Cardiac muscle cell (in vitro differentiated cells and primary cell): ENCODE results near the gene HS6ST1. TPM values are rescaled to one million over a fixed set of nuclear protein-coding genes. Genes with fewer than 3 reads are reported as not detected.

Source experiments
- DNase-seq, 2 donors: peaks; one replicate each; pipeline versions ENCODE4 v3.0.0 to v3.0.0-alpha.2; 2010 to 2017; ENCODE audit warnings: low read depth in 1 of 2, low spot score in 1 of 2
- H3K27ac ChIP-seq: fragments of 200-600 bp; sonication (generic); 2 replicates; pipeline ENCODE4 v1.5.1; 2016
- H3K27me3 ChIP-seq: fragments of 200-600 bp; sonication (generic); 2 replicates; pipeline ENCODE4 v1.6.0; 2016; ENCODE audit warnings: control low read depth
- H3K36me3 ChIP-seq: fragments of 200-600 bp; sonication (generic); 2 replicates; pipeline ENCODE4 v1.5.1; 2016; ENCODE audit warnings: control low read depth
- H3K4me1 ChIP-seq: fragments of 200-600 bp; sonication (generic); 2 replicates; pipeline ENCODE4 v1.8.1; 2017; ENCODE audit warnings: low read depth, mild to moderate bottlenecking, mixed run types
- H3K4me3 ChIP-seq: fragments of 200-600 bp; sonication (generic); 2 replicates; pipeline ENCODE4 v1.5.1; 2016; ENCODE audit warnings: mild to moderate bottlenecking
- H3K9me3 ChIP-seq: fragments of 200-600 bp; sonication (generic); 2 replicates; pipeline ENCODE4 v1.5.1; 2017; ENCODE audit warnings: low read depth, mild to moderate bottlenecking, control low read depth
- CTCF ChIP-seq: IDR thresholded peaks from 2 replicates; pipeline ENCODE4 v1.5.1; 2012; ENCODE audit warnings: low read depth, mild to moderate bottlenecking, low read length
- polyA plus RNA-seq: library from polyadenylated mRNA; unstranded; fragments of >200 nt; fragmentation: Nextera tagmentation; extraction: Ambion mirVana; gene quantifications from 2 replicates; pipeline ENCODE4 v1.2.1, GENCODE V29; 2016
- total RNA-seq: library from RNA; depleted of rRNA; stranded (reverse); fragments of >200 nt; gene quantifications from 2 replicates; pipeline ENCODE4 v1.2.3, GENCODE V29; 2016

The HS6ST1 gene
- total and polyA plus RNA-seq, 2 experiments from 2014 or later, result 22.9 to 24.5 TPM

- no peak for TF ChIP-seq CTCF
- Histone ChIP-seq H3K4me3 (no peak overlapping the region), H3K27ac (no peak overlapping the region), H3K4me1 (no peaks in the 10 kb centered on the region), H3K27me3 (peaks cover 7% of the 10 kb centered on the region), H3K9me3 (no peaks in the 10 kb centered on the region), H3K36me3 (no peaks in the 10 kb centered on the region)
- DNase-seq, result no peak
These were observed 81.6 kb downstream of the HS6ST1 start for GRCh38 chr2:128237081-128237534.

- Histone ChIP-seq H3K4me1 (no peaks in the 10 kb centered on the region), H3K4me3 (no peak overlapping the region), H3K27ac (no peak overlapping the region), H3K27me3 (peaks cover 12% of the 10 kb centered on the region), H3K36me3 (no peaks in the 10 kb centered on the region), H3K9me3 (no peaks in the 10 kb centered on the region)
- peak in 1 of 2 donors; percentile 77 for DNase-seq
- TF ChIP-seq CTCF, result no peak
These were observed 82.1 kb downstream of the HS6ST1 start for GRCh38 chr2:128236491-128237035.

- no peak overlapping the region for H3K4me3 ChIP-seq
- no peaks in the 10 kb centered on the region for H3K4me1 ChIP-seq
- TF ChIP-seq CTCF, result no peak
- DNase-seq, result no peak
- no peak overlapping the region for H3K27ac ChIP-seq
- H3K27me3 ChIP-seq, result peaks cover 12% of the 10 kb centered on the region
- no peaks in the 10 kb centered on the region for H3K36me3 ChIP-seq
- H3K9me3 ChIP-seq, result no peaks in the 10 kb centered on the region
These were observed 83.1 kb downstream of the HS6ST1 start for GRCh38 chr2:128235581-128235980.

- no peak for TF ChIP-seq CTCF
- Histone ChIP-seq H3K27ac (no peak overlapping the region), H3K4me1 (no peaks in the 10 kb centered on the region), H3K36me3 (no peaks in the 10 kb centered on the region), H3K27me3 (peaks cover 12% of the 10 kb centered on the region), H3K4me3 (no peak overlapping the region), H3K9me3 (no peaks in the 10 kb centered on the region)
- DNase-seq, result no peak
These were observed 84.1 kb downstream of the HS6ST1 start for GRCh38 chr2:128234613-128235012.

GRCh38 chr2:128233790-128234395 is 84.8 kb downstream of the HS6ST1 start:
- Histone ChIP-seq H3K36me3 (no peaks in the 10 kb centered on the region), H3K4me1 (no peaks in the 10 kb centered on the region), H3K27me3 (peaks cover 12% of the 10 kb centered on the region), H3K27ac (no peak overlapping the region), H3K4me3 (no peak overlapping the region), H3K9me3 (no peaks in the 10 kb centered on the region)
- no peak for DNase-seq
- no peak for TF ChIP-seq CTCF
